CD4-positive, alpha-beta T cell treated with Interleukin-15 for 1 hour (primary cell): ENCODE measurements around the gene ENO3.

Experiments used
- DNase-seq: peaks from one replicate; pipeline ENCODE4 v3.0.0-alpha.2; 2020

The ENO3 gene

GRCh38 chr17:4951486-4951885, 567 bp downstream of the ENO3 start:
- no peak for DNase-seq

GRCh38 chr17:4953451-4953961, 2.6 kb downstream of the ENO3 start:
- no peak for DNase-seq

GRCh38 chr17:4955091-4955490, 4.2 kb downstream of the ENO3 start:
- no peak for DNase-seq

GRCh38 chr17:4956493-4957061, 5.7 kb downstream of the ENO3 start:
- no peak for DNase-seq

GRCh38 chr17:4958102-4958501, 7.2 kb downstream of the ENO3 start:
- no peak for DNase-seq

GRCh38 chr17:4959261-4959965, 8.5 kb downstream of the ENO3 start:
- DNase-seq = no peak

GRCh38 chr17:4960279-4960922, 9.5 kb downstream of the ENO3 start:
- DNase-seq = no peak

- no peak for DNase-seq
Observed at GRCh38 chr17:4965311-4965986, 14.5 kb downstream of the ENO3 start.

- peak; percentile 99 for DNase-seq
Observed at GRCh38 chr17:4966844-4967538, 16.1 kb downstream of the ENO3 start.

- DNase-seq = peak; percentile 94
Observed at GRCh38 chr17:4967539-4968485, 16.9 kb downstream of the ENO3 start, which contains the start of gene SPAG7. SPAG7 (minus strand) TSS chr17:4967817; CDS start chr17:4967804, 13 bp downstream.

GRCh38 chr17:4968486-4969046, 17.6 kb downstream of the ENO3 start:
- DNase-seq = no peak

- no peak for DNase-seq
Observed at GRCh38 chr17:4969047-4969550, 18.2 kb downstream of the ENO3 start.

GRCh38 chr17:4969551-4970173, 18.7 kb downstream of the ENO3 start:
- no peak for DNase-seq

GRCh38 chr17:4970273-4970672, 19.4 kb downstream of the ENO3 start:
- no peak for DNase-seq

- DNase-seq = no peak
Observed at GRCh38 chr17:4971826-4972225, 20.9 kb downstream of the ENO3 start.

GRCh38 chr17:4972322-4972721, 21.4 kb downstream of the ENO3 start:
- no peak for DNase-seq

GRCh38 chr17:4972752-4973151, 21.8 kb downstream of the ENO3 start:
- no peak for DNase-seq

GRCh38 chr17:4973256-4974114, 22.6 kb downstream of the ENO3 start:
- DNase-seq = no peak

GRCh38 chr17:4974115-4974670, 23.3 kb downstream of the ENO3 start:
- DNase-seq = no peak
